Activated CD8-positive, alpha-beta memory T cell treated with anti-CD3 and anti-CD28 coated beads, Interleukin-2, amount 10 ng/mL, durations not matched to agents 7 days and 5 days (primary cell): ENCODE measurements around the gene KDM4C. TPM values are rescaled to one million over a fixed set of nuclear protein-coding genes. Genes with fewer than 3 reads are reported as not detected.

Experiments used
- ATAC-seq: fragments of 150-1000 bp; cut with Tn5 transposase; one replicate; pipeline ENCODE4 v1.10.0; 2021; ENCODE audit warnings: moderate library complexity
- CTCF ChIA-PET: fragments of 350-600 bp; sonication (Branson Sonifier 250); formaldehyde crosslinking; loops from one replicate; lab custom pipeline; 2021; ENCODE audit warnings: antibody characterized with exemption; lab: Charles Lee
- DNase-seq: peaks from one replicate; pipeline ENCODE4 v3.0.0-alpha.2; 2020
- H3K27ac Mint-ChIP-seq: one replicate; pipeline ENCODE4 v1.8.0; 2021; ENCODE audit warnings: mild to moderate bottlenecking, mixed read lengths
- H3K27me3 Mint-ChIP-seq: one replicate; pipeline ENCODE4 v1.8.0; 2021; ENCODE audit warnings: mixed read lengths
- H3K36me3 Mint-ChIP-seq: one replicate; pipeline ENCODE4 v1.8.0; 2021; ENCODE audit warnings: mild to moderate bottlenecking, mixed read lengths
- H3K4me1 Mint-ChIP-seq: one replicate; pipeline ENCODE4 v1.8.0; 2021; ENCODE audit warnings: mixed read lengths
- H3K4me3 Mint-ChIP-seq: one replicate; pipeline ENCODE4 v1.8.0; 2021; ENCODE audit warnings: mild to moderate bottlenecking, moderate library complexity, mixed read lengths
- H3K9me3 Mint-ChIP-seq: one replicate; pipeline ENCODE4 v1.8.0; 2022; ENCODE audit warnings: low read depth, mixed read lengths
- total RNA-seq, 2 experiments: library from RNA; stranded (reverse); gene quantifications; one replicate each; pipeline ENCODE4 v1.2.3, GENCODE V29; 2021

KDM4C gene
- total RNA-seq, 2 experiments from 2014 or later: 31.5 to 57.8 TPM

- no peaks in the 10 kb centered on the region for H3K9me3 Mint-ChIP-seq
- peaks cover 35% of the 10 kb centered on the region for H3K27me3 Mint-ChIP-seq
- H3K4me1 Mint-ChIP-seq: peaks cover 9% of the 10 kb centered on the region
- H3K36me3 Mint-ChIP-seq: peaks cover 2% of the 10 kb centered on the region
- CTCF ChIA-PET: no interaction called here
- no peak overlapping the region for H3K27ac Mint-ChIP-seq
- no peak overlapping the region for H3K4me3 Mint-ChIP-seq
- DNase-seq: no peak
- no peak for ATAC-seq
These were observed 453.3 kb downstream of the KDM4C start for GRCh38 chr9:7210854-7211637.

DNA sequence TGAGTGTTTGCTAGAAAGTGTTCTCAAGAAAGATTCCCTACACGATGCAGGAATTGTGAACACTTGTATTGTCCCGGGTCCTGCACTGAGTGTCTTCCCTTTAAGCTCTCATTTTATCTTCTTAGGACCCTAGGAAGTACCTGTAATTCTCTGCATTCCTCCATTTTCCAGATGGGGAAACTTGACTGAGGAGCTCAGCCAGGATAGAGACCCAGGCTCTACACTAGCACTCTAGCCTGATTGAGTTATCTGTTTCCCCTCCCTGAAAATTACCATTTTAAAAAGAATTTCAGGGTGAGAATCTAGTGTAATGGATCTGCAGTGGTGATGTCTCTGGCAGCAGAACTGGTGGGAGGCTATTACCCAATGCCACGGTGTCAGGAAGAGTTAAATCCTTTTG lies 453.9 kb downstream of the KDM4C start:
- Mint-ChIP-seq H3K9me3 (no peaks in the 10 kb centered on the region), H3K4me3 (no peak overlapping the region), H3K4me1 (peaks cover 15% of the 10 kb centered on the region), H3K27me3 (peaks cover 35% of the 10 kb centered on the region), H3K36me3 (peaks cover 3% of the 10 kb centered on the region), H3K27ac (no peak overlapping the region)
- no peak for DNase-seq
- CTCF ChIA-PET: no interaction called here
- ATAC-seq: no peak

DNA sequence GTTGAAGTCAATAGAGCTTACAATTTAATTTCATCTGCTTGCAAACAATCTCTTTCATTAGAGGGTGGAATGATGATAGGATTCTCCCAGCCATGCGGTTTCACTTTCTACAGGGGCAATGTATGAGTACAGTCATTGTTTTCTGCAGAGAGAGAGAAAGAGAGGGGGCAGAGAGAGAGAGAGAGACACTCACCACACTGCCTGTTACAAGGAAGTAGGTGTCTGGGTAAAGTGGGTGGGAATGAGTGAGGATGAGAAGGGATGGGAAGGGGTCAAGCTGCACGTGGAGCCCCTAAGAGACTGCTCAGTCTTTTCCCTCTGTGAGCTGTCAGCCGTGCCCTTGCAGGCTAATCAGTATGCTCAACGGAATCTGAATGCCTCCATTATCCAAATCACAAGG lies 454.3 kb downstream of the KDM4C start:
- Mint-ChIP-seq H3K36me3 (peaks cover 4% of the 10 kb centered on the region), H3K27ac (no peak overlapping the region), H3K4me1 (peaks cover 20% of the 10 kb centered on the region), H3K9me3 (no peaks in the 10 kb centered on the region), H3K27me3 (peaks cover 37% of the 10 kb centered on the region), H3K4me3 (no peak overlapping the region)
- no peak for ATAC-seq
- DNase-seq: no peak
- CTCF ChIA-PET: no interaction called here

DNA sequence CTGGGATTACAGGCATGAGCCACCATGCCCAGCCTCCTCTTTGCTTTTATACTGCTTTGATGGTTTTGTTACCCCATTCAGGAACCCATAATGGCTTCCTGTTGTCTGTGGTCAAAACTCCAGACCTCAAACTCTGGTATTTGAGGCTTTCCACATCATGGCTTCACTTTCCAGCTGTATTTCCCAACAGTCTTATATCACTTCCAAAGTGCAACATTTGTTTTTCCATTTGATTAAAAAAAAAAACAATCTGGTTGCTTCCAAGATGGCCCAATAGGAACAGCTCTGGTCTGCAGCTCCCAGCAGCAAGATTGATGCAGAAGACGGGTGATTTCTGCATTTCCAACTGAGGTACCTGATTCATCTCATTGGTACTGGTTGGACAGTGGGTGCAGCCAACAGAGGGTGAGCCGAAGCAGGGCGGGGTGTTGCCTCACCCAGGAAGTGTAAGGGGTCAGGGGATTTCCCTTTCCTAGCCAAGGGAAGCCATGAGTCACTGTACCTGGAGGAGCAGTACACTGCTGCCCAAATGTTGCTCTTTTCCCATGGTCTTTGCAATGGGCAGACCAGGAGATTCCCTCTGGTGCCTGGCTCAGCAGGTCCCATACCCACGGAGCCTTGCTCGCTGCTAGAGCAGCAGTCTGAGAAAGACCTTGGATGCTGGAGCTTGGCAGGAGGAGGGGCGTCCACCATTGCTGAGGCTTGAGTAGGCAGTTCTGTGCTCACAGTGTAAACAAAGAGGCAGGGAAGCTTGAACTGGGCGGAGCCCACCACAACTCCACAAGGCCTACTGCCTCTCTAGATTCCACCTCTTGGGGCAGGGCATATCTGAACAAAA lies 458.4 kb downstream of the KDM4C start:
- CTCF ChIA-PET: interaction anchor here (1.0 kb wide), 1 partner anchor 161 kb away, joined by 3 read pairs; no protein-coding TSS in a partner anchor
- H3K36me3 Mint-ChIP-seq: peaks cover 5% of the 10 kb centered on the region
- H3K9me3 Mint-ChIP-seq: peaks cover 4% of the 10 kb centered on the region
- DNase-seq (peak; percentile 80), ATAC-seq (peak; percentile 89)
- H3K27ac Mint-ChIP-seq: peak overlapping the region; percentile 43
- H3K4me3 Mint-ChIP-seq: no peak overlapping the region
- H3K27me3 Mint-ChIP-seq: peaks cover 60% of the 10 kb centered on the region
- peaks cover 21% of the 10 kb centered on the region for H3K4me1 Mint-ChIP-seq

- peaks cover 12% of the 10 kb centered on the region for H3K4me1 Mint-ChIP-seq
- no peak overlapping the region for H3K27ac Mint-ChIP-seq
- no peak for ATAC-seq
- DNase-seq: no peak
- H3K9me3 Mint-ChIP-seq: peaks cover 2% of the 10 kb centered on the region
- peaks cover 55% of the 10 kb centered on the region for H3K27me3 Mint-ChIP-seq
- H3K4me3 Mint-ChIP-seq: no peak overlapping the region
- CTCF ChIA-PET: interaction anchor here (1.4 kb wide), 1 partner anchor 10 kb away, joined by 8 read pairs; no protein-coding TSS in a partner anchor
- no peaks in the 10 kb centered on the region for H3K36me3 Mint-ChIP-seq
These were observed 466.2 kb downstream of the KDM4C start for GRCh38 chr9:7223981-7224380.

Other genes starting within 250 kb of the KDM4C start
- 1 to 10 TPM; 5.8 to 6.3 TPM for gene GLDC, start 112.2 kb upstream of the KDM4C start, total RNA-seq